H1 (cell line): Measurements from ENCODE around the gene UBE2H. TPM values are rescaled to one million over a fixed set of nuclear protein-coding genes. Genes with fewer than 3 reads are reported as not detected.

Experiments
- CTCF ChIA-PET: fragments of 300-600 bp; sonication (Branson Sonifier 250); formaldehyde crosslinking; loops from one replicate; lab custom pipeline; 2021; ENCODE audit not compliant: partially characterized antibody; lab: Charles Lee
- POLR2A ChIA-PET: fragments of 300-600 bp; sonication (Branson Sonifier 250); formaldehyde crosslinking; loops from one replicate; lab custom pipeline; 2021; ENCODE audit warnings: inconsistent platforms; ENCODE audit not compliant: partially characterized antibody; lab: Charles Lee
- DNase-seq, 2 experiments: peaks; one replicate each; pipeline versions ENCODE4 v3.0.0 to v3.0.0-alpha.2; 2010 to 2022; ENCODE audit warnings: low spot score in 2 of 2, low read depth in 1 of 2, mixed read lengths in 1 of 2
- FAIRE-seq: peaks from 2 replicates; lab custom pipeline; 2011; peaks lifted over from hg19 to GRCh38; lab: Jason Lieb, UNC
- H2AFZ ChIP-seq: 2 replicates; pipeline ENCODE4 v1.8.1; 2012; ENCODE audit warnings: low read length, inconsistent platforms
- H2AK5ac ChIP-seq: 2 replicates; pipeline ENCODE4 v1.6.1; 2013; ENCODE audit warnings: low read depth, low read length
- H2BK120ac ChIP-seq: replicated peaks from 2 replicates; pipeline ENCODE3; 2013; ENCODE audit warnings: low read depth, low read length, inconsistent platforms
- H2BK12ac ChIP-seq: 2 replicates; pipeline ENCODE4 v1.6.1; 2013; ENCODE audit warnings: low read depth, low read length
- H2BK15ac ChIP-seq: 2 replicates; pipeline ENCODE4 v1.6.1; 2013; ENCODE audit warnings: low read length
- H2BK20ac ChIP-seq: 2 replicates; pipeline ENCODE4 v1.6.1; 2013; ENCODE audit warnings: low read length
- H2BK5ac ChIP-seq: 2 replicates; pipeline ENCODE4 v1.6.1; 2013; ENCODE audit warnings: low read depth, low read length
- H3K14ac ChIP-seq: 2 replicates; pipeline ENCODE4 v1.6.1; 2013; ENCODE audit warnings: inconsistent platforms; ENCODE audit not compliant: insufficient read length
- H3K18ac ChIP-seq: 2 replicates; pipeline ENCODE4 v1.6.1; 2013; ENCODE audit warnings: low read length; ENCODE audit errors: extremely low read depth
- H3K23ac ChIP-seq: 2 replicates; pipeline ENCODE4 v1.6.1; 2013; ENCODE audit warnings: inconsistent platforms; ENCODE audit not compliant: insufficient read length
- H3K23me2 ChIP-seq: 2 replicates; pipeline ENCODE4 v1.6.1; 2013; ENCODE audit warnings: low read depth, low read length
- H3K27ac ChIP-seq: 2 replicates; pipeline ENCODE4 v1.6.1; 2011; ENCODE audit warnings: low read depth, low read length, inconsistent platforms
- H3K27me3 ChIP-seq, 4 experiments: replicated peaks in 1 of 4; 1 replicate in 1 of 4; 2 replicates in 3 of 4; pipeline versions ENCODE4 v1.6.1 to v1.8.1; 2011 to 2013; ENCODE audit warnings: low read length in 3 of 4, mild to moderate bottlenecking in 3 of 4, inconsistent platforms in 2 of 4, mixed read lengths in 2 of 4, moderate library complexity in 1 of 4; ENCODE audit not compliant: control insufficient read depth in 3 of 4, insufficient read depth in 3 of 4; ENCODE audit errors: extremely low read depth in 1 of 4
- H3K36me3 ChIP-seq, 4 experiments: 2 replicates each; pipeline versions ENCODE4 v1.6.1 to v1.8.1; 2011 to 2013; ENCODE audit warnings: mild to moderate bottlenecking in 4 of 4, low read length in 3 of 4, moderate library complexity in 2 of 4, control low read depth in 1 of 4, inconsistent platforms in 1 of 4; ENCODE audit not compliant: insufficient read depth in 4 of 4, control insufficient read depth in 2 of 4
- H3K4ac ChIP-seq: replicated peaks from 2 replicates; pipeline ENCODE3; 2013; ENCODE audit warnings: low read length, low read depth, mixed read lengths, inconsistent platforms; ENCODE audit not compliant: insufficient read length
- H3K4me1 ChIP-seq, 4 experiments: replicated peaks in 1 of 4; 1 replicate in 1 of 4; 2 replicates in 3 of 4; pipeline versions ENCODE4 v1.6.1 to v1.8.1; 2011 to 2013; ENCODE audit warnings: low read length in 3 of 4, inconsistent platforms in 2 of 4, mixed read lengths in 1 of 4; ENCODE audit not compliant: insufficient read depth in 4 of 4, control insufficient read depth in 3 of 4
- H3K4me2 ChIP-seq, 2 experiments: 2 replicates each; pipeline versions ENCODE4 v1.6.1 to v1.8.1; 2011 to 2013; ENCODE audit warnings: low read depth in 2 of 2, low read length in 2 of 2, control low read depth in 1 of 2, inconsistent platforms in 1 of 2, mild to moderate bottlenecking in 1 of 2; ENCODE audit not compliant: insufficient read depth in 1 of 2
- H3K4me3 ChIP-seq, 4 experiments: fragments of 200-600, 300-600 bp in 1 of 4; sonication (generic), shearing (Covaris generic), sonication (Bioruptor Twin) in 1 of 4; 2 replicates each; pipeline versions ENCODE4 v1.5.1 to v1.8.1; 2011 to 2016; ENCODE audit warnings: low read length in 4 of 4, low read depth in 3 of 4, control low read depth in 2 of 4, inconsistent platforms in 2 of 4, mild to moderate bottlenecking in 2 of 4, mixed read lengths in 1 of 4, moderate library complexity in 1 of 4; ENCODE audit not compliant: insufficient read depth in 2 of 4; ENCODE audit errors: extremely low read depth in 1 of 4
- H3K56ac ChIP-seq: replicated peaks from 2 replicates; pipeline ENCODE3; 2013; ENCODE audit warnings: low read depth, mild to moderate bottlenecking, mixed read lengths, low read length, inconsistent platforms; ENCODE audit not compliant: insufficient read length
- H3K79me1 ChIP-seq: 2 replicates; pipeline ENCODE4 v1.6.1; 2013; ENCODE audit warnings: low read depth, low read length, control low read depth
- H3K79me2 ChIP-seq, 2 experiments: 2 replicates each; pipeline versions ENCODE4 v1.6.1 to v1.8.1; 2012 to 2013; ENCODE audit warnings: low read length in 2 of 2, mild to moderate bottlenecking in 2 of 2, inconsistent platforms in 1 of 2; ENCODE audit not compliant: insufficient read depth in 2 of 2, control insufficient read depth in 1 of 2
- H3K9ac ChIP-seq, 4 experiments: replicated peaks in 1 of 4; 1 replicate in 1 of 4; 2 replicates in 3 of 4; pipeline versions ENCODE4 v1.6.1 to v1.8.1; 2011 to 2013; ENCODE audit warnings: low read depth in 3 of 4, low read length in 3 of 4, control low read depth in 2 of 4, mild to moderate bottlenecking in 2 of 4, moderate library complexity in 2 of 4, inconsistent platforms in 1 of 4; ENCODE audit errors: extremely low read depth in 1 of 4
- H3K9me3 ChIP-seq, 2 experiments: 2 replicates each; pipeline versions ENCODE4 v1.6.1 to v1.8.1; 2012 to 2013; ENCODE audit warnings: mild to moderate bottlenecking in 2 of 2, moderate library complexity in 2 of 2, control low read depth in 1 of 2, inconsistent platforms in 1 of 2, low read depth in 1 of 2, low read length in 1 of 2, mixed read lengths in 1 of 2; ENCODE audit not compliant: insufficient read depth in 2 of 2
- H4K20me1 ChIP-seq, 2 experiments: replicated peaks in 1 of 2; 2 replicates each; pipeline versions ENCODE3 to v1.8.1; 2011 to 2013; ENCODE audit warnings: inconsistent platforms in 2 of 2, low read length in 2 of 2, mild to moderate bottlenecking in 1 of 2; ENCODE audit not compliant: insufficient read depth in 2 of 2, control insufficient read depth in 1 of 2
- H4K5ac ChIP-seq: 2 replicates; pipeline ENCODE4 v1.6.1; 2013; ENCODE audit warnings: low read length, low read depth, mixed read lengths, inconsistent platforms; ENCODE audit not compliant: insufficient read length
- H4K8ac ChIP-seq: 2 replicates; pipeline ENCODE4 v1.8.0; 2013; ENCODE audit warnings: mild to moderate bottlenecking, moderate library complexity, low read length, inconsistent platforms; ENCODE audit not compliant: insufficient read depth; ENCODE audit errors: extremely low read depth
- H4K91ac ChIP-seq: replicated peaks from 2 replicates; pipeline ENCODE3; 2013; ENCODE audit warnings: low read length, mixed read lengths, inconsistent platforms; ENCODE audit not compliant: insufficient read length
- CBX5 ChIP-seq: fragments of 300-800, 300-1000 bp; sonication (generic); IDR thresholded peaks from 2 replicates; pipeline ENCODE4 v1.7.1; 2016; ENCODE audit warnings: antibody characterized with exemption, low read length, low read depth
- CHD1 ChIP-seq: IDR thresholded peaks from 2 replicates; pipeline ENCODE4 v1.6.1; 2012; ENCODE audit warnings: low read depth, low read length, improper control_type of control experiment
- CHD2 ChIP-seq: IDR thresholded peaks from 2 replicates; pipeline ENCODE4 v1.6.1; 2012; ENCODE audit warnings: low read length, improper control_type of control experiment
- CTBP2 ChIP-seq: IDR thresholded peaks from 2 replicates; pipeline ENCODE4 v1.7.0; 2011; ENCODE audit warnings: borderline replicate concordance, mild to moderate bottlenecking, moderate library complexity, mixed read lengths, low read length; ENCODE audit not compliant: insufficient read depth, insufficient read length
- GTF2F1 ChIP-seq: IDR thresholded peaks from 2 replicates; pipeline ENCODE4 v1.6.1; 2012; ENCODE audit warnings: low read depth, low read length, improper control_type of control experiment, borderline replicate concordance
- RBBP5 ChIP-seq: IDR thresholded peaks from 2 replicates; pipeline ENCODE4 v1.7.1; 2012; ENCODE audit warnings: low read depth, mild to moderate bottlenecking, inconsistent platforms, low read length, moderate library complexity, borderline replicate concordance
- SIN3A ChIP-seq, 2 experiments: IDR thresholded peaks in 1 of 2; conservative IDR thresholded peaks in 1 of 2; 2 replicates each; pipeline ENCODE4 v1.6.1; 2011 to 2012; ENCODE audit warnings: low read length in 2 of 2, improper control_type of control experiment in 1 of 2, low read depth in 1 of 2, mild to moderate bottlenecking in 1 of 2
- SP4 ChIP-seq: IDR thresholded peaks from 2 replicates; pipeline ENCODE4 v1.6.1; 2012; ENCODE audit warnings: low read length, inconsistent platforms
- WGBS, 2 experiments: shearing (Covaris generic) in 1 of 2; methylation state at CpG; one replicate each; pipeline versions ENCODE4 v1.1.6 to v1.1.7; 2013 to 2015; ENCODE audit warnings: low lambda C conversion rate in 2 of 2, mixed read lengths in 2 of 2, inconsistent platforms in 1 of 2, low coverage in 1 of 2, missing lambda C conversion rate in 1 of 2; ENCODE audit not compliant: insufficient replicate concordance in 2 of 2, insufficient coverage in 1 of 2, insufficient read length in 1 of 2; ENCODE audit errors: extremely low coverage in 1 of 2, missing lambda C conversion rate in 1 of 2; 5-methylcytosine and 5-hydroxymethylcytosine counted together
- polyA plus RNA-seq, 7 experiments: library from polyadenylated mRNA; depleted of rRNA in 3 of 7; stranded (reverse) in 5 of 7; unstranded in 2 of 7; fragments of >200 nt in 5 of 7; fragments of 200-250 nt in 2 of 7; gene quantifications; 1 replicate in 5 of 7; 2 replicates in 1 of 7; 4 replicates in 1 of 7; pipeline versions ENCODE4 v1.2.1 to v1.2.3, GENCODE V29; 2011 to 2013; ENCODE audit warnings: missing spikeins in 2 of 7, mixed read lengths in 2 of 7
- total RNA-seq: library from RNA; stranded (reverse); fragmentation: NEBNext Ultra II Directional; extraction: Animal tissue kit (Norgen Biotek cat#: 25700); gene quantifications from 2 replicates; pipeline ENCODE4 v1.2.1, GENCODE V29; 2021
- TF ChIP-seq, protein P1 (sequence below): IDR thresholded peaks from 2 replicates; pipeline ENCODE4 v1.6.1; 2011; ENCODE audit warnings: low read length, improper control_type of control experiment
- TF ChIP-seq, protein P2 (sequence below): IDR thresholded peaks from 2 replicates; pipeline ENCODE4 v1.6.1; 2012; ENCODE audit warnings: inconsistent platforms
- TF ChIP-seq, protein P3 (sequence below): IDR thresholded peaks from 2 replicates; pipeline ENCODE4 v1.6.1; 2012; ENCODE audit warnings: inconsistent platforms

Gene UBE2H
- total and polyA plus RNA-seq, 2 of the 8 experiments (the other 6 are each of a cell fraction or from before 2014, with no cell fraction given), result 30.6 to 62.2 TPM

DNA sequence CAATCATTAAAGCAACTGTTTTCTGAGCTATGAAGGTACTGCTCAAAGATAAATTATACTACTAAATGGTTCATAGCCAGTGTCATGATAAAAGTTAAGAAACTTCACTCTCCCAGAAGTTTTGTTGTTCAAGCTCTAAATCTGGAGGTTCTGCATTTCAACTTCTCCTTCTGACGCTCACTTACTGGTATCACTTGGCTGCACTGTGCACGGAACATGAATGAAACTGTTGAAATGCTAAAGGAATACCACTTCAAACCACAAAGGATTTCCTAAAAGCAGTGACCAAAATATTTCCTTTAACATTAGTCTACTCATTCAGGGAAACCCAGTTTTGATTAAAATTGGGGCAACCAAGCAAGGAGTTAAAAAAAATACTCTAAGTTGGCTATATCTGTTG, 93.6 kb downstream of the UBE2H start:
- H3K79me2 ChIP-seq, result peaks cover 0 to 47% of the 10 kb centered on the region in 2 experiments; a peak in 2 of 4 replicates
- no peak overlapping the region for H3K9ac ChIP-seq
- no peak overlapping the region for H3K4ac ChIP-seq
- H3K9me3 ChIP-seq, result no peaks in the 10 kb centered on the region
- TF ChIP-seq, protein P1, sequence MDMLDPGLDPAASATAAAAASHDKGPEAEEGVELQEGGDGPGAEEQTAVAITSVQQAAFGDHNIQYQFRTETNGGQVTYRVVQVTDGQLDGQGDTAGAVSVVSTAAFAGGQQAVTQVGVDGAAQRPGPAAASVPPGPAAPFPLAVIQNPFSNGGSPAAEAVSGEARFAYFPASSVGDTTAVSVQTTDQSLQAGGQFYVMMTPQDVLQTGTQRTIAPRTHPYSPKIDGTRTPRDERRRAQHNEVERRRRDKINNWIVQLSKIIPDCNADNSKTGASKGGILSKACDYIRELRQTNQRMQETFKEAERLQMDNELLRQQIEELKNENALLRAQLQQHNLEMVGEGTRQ, result no peak
- TF ChIP-seq CTBP2 (no peak), GTF2F1 (no peak), RBBP5 (no peak), CHD2 (no peak), CBX5 (no peak), CHD1 (no peak), SP4 (no peak), SIN3A (conservative IDR thresholded peaks at IDR 0.05 in 1 of 2, IDR thresholded peaks at IDR 0.05 in 1 of 2; ENCODE audit: low read depth in 1 of 2, low read length in 2 of 2) (no peak)
- TF ChIP-seq, protein P2, sequence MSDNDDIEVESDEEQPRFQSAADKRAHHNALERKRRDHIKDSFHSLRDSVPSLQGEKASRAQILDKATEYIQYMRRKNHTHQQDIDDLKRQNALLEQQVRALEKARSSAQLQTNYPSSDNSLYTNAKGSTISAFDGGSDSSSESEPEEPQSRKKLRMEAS, result no peak
- TF ChIP-seq, protein P3, sequence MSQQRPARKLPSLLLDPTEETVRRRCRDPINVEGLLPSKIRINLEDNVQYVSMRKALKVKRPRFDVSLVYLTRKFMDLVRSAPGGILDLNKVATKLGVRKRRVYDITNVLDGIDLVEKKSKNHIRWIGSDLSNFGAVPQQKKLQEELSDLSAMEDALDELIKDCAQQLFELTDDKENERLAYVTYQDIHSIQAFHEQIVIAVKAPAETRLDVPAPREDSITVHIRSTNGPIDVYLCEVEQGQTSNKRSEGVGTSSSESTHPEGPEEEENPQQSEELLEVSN, result no peak
- H4K91ac ChIP-seq, result no peak overlapping the region
- H3K27ac ChIP-seq, result no peak overlapping the region
- 91% methylated on average over 2 of the region's 2 CpGs; no CpG with 5 or more reads in 1 of the 2 experiments for WGBS, 2 experiments
- H3K4me2 ChIP-seq, result no peak overlapping the region
- H3K36me3 ChIP-seq, result no peaks in the 10 kb centered on the region; a peak in 1 of 8 replicates
- no peak overlapping the region for H2BK20ac ChIP-seq
- H3K4me1 ChIP-seq, result peaks cover 2 to 15% (median 8%) of the 10 kb centered on the region in 4 experiments
- H3K18ac ChIP-seq, result no peak overlapping the region
- H4K5ac ChIP-seq, result no peak overlapping the region
- peaks cover 0 to 1% (median 0%) of the 10 kb centered on the region in 4 experiments; a peak in 1 of 7 replicates for H3K27me3 ChIP-seq
- H3K4me3 ChIP-seq, result no peak overlapping the region
- no peak overlapping the region for H3K23ac ChIP-seq
- FAIRE-seq, result no peak
- no peak overlapping the region for H2BK15ac ChIP-seq
- H2BK5ac ChIP-seq, result no peak overlapping the region
- no peak overlapping the region for H2BK12ac ChIP-seq
- H3K56ac ChIP-seq, result no peak overlapping the region
- no peak overlapping the region for H4K8ac ChIP-seq
- no peak overlapping the region for H2AK5ac ChIP-seq
- no peaks in the 10 kb centered on the region; the same call in 1 of the 2 replicates for H3K79me1 ChIP-seq
- ChIA-PET POLR2A (no interaction called here), CTCF (interaction anchor here (0.5 to 1.0 kb wide), 3 partner anchors 16 to 153 kb away, joined by 3 to 5 read pairs (median 3); no protein-coding TSS in a partner anchor)
- no peaks in the 10 kb centered on the region for H3K23me2 ChIP-seq
- H4K20me1 ChIP-seq, result peaks cover 0 to 1% of the 10 kb centered on the region in 2 experiments
- no peak overlapping the region for H3K14ac ChIP-seq
- no peak overlapping the region for H2AFZ ChIP-seq
- no peak for DNase-seq
- no peak overlapping the region for H2BK120ac ChIP-seq
